GM18511 (cell line): ENCODE data around the gene CD59.
"Not testable (repeated sequence)": the region's sequence is repeated elsewhere in the genome, so short reads cannot be mapped to it uniquely, and the experiment has no call there.

ENCODE experiments used
- ATAC-seq: cut with Tn5 transposase; IDR thresholded peaks from one replicate; pipeline ENCODE4 v1.9.1; 2021; ENCODE audit warnings: mild to moderate bottlenecking, moderate library complexity; ENCODE audit not compliant: unreplicated experiment

Gene CD59

DNA sequence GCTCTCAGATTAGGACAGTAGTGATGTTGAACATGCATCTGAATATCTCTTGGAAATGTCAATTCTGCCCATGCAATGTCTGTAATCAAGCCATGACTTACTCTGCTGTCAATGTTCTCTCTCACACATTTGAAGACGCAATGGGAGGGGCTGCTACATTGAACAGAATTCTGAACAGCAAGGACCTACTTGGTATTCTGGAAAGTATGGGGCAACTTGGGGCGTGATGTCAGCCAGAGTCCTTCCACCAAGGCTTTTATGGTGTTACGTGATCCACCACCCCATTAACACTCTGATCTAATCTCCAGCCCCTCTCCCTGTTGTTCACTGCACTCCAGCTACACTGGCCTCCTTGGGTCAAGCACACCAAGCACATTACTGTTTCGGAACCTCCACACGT, 7.1 kb upstream of the CD59 start:
- no peak for ATAC-seq

DNA sequence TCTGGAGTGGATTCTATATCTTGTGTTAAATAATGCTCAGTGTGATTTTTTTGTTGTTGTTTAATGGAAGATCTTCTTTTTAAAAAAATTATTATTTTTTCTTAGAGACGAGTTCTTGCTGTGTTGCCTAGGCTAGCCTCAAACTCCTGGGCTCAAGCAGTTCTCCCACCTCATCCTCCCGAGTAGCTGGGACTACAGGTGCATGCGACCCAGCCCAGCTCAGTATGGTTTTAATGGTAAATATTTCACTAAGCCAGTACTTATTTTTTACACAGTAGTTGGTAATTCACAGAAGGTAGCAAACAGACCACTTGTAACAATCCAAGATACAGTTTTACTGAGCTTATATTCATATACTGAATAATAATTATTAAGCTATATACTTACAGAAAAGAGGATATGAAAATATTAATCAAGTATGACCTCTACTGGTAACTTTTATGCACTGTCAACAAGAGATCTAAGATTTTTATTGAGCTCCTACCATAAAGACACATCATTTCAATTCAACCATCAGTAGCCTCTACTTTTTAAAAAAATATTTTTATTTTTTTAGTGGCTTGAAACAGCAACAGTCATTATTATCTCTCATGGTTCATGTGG, 6.1 kb upstream of the CD59 start:
- no peak for ATAC-seq

DNA sequence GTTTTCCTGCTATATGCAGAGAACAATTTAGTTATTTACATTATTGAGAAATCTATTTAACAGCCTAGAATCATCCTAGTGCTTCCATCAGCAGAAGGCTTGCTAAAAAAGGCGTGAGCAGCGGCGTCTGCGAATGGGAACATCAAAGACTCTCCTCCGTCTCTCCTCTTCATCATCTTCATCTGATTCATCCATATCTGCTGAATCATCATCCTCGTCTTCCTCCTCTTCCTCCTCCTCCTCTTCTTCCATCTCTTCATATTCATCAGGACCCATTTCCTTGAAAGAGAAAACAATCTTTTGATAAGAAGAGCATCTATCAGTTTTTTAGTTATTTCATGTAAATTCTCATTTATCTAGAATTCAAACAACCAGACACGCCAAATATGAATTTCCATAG, 5.6 kb upstream of the CD59 start:
- ATAC-seq = no peak

DNA sequence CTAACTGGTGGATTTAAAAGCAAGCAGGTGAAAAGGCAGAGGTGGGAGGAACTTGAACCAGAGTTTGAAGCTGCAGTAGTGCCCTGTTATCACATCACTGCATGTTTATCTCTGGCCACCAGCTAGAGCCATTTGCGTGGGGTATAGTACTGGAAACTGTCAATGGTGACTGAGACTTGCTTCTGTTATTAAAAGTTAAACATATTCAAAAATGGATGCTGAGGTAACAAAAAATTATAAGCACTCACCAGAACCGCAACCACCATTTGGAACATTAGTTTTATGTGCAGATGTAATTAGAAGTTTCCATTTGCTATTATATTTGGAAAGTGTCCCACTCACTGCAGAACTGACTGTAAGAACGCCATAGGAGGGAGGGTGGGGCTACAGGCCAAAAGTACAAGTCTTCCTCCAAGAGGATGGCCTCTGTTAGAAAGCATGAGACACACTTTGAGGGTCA, 1.2 kb upstream of the CD59 start:
- ATAC-seq = no peak

DNA sequence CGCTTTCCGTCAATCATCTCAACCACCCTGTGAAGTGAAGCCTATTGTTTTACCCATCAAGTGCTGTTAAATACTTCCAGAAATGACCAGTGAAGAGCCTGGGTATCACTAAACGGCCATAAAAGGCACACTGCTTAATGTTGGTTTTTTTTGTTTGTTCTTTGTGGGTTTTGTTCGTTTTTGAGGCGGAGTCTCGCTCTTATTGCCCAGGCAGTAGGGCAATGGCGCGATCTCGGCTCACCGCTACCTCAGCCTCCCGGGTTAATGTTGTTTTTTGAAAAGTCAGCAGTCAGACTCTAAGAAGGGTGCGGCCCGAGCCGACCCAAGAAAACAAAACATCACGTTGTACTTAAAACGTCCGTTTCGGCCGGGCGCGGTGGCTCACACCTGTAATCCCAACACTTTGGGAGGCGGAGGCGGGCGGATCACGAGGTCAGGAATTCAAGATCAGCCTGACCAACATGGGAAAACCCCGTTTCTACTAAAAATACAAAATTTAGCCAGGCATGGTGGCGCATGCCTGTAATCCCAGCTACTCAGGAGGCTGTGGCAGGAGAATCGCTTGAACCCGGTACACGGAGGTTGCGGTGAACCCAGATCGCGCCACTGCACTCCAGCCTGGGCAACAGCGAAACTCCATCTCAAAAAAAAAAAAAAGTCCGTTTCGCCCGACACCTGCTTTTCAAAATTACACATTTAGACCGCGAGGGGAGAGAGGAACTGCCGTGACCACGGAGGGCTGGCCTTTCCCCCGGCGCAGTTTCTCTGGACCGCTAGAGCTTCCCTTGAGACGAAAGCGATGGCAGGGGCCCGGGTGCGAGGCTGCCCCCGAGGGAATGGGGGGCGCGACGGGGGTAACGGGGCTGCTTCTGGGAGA, 714 bp downstream of the CD59 start:
- ATAC-seq = peak; percentile 64

DNA sequence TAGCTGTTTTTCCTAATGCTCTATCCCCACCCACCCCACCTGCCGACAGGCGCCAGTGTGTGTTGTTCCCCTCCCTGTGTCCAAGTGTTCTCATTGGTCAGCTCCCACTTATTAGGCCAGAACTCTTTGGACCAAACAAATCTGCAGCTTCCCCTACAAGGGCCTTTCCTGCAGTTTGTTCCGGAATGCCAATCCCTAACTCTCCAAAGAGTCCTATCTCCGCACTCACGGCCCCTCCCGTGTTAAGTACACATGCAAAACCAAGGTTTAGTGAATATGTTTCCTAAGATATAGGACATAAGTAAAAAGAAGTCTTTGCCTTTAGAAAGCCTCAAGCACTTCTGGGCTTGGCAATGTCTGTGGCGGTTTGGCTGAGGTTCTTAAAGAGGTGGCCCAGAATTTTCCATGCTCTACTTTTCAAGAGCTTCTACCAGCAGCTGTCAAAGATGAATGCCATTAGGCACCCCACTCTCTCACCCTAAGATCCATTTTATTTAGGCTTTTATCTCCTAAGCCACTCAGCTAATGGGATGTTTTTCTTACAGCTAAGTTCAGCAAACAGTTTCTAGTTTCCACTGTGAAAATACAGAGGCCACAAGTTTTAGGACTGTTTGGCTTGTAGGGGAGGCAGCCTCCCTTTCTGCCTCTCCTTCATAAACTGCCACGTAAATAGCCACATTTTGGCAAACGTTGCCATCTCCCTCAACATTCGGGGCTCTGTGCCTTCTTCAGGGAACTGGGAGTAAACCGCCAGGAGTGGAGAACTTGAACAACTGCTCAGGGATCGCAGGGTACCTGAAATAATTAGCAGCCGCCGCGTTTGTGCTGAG, 1.6 kb downstream of the CD59 start:
- ATAC-seq = no peak

DNA sequence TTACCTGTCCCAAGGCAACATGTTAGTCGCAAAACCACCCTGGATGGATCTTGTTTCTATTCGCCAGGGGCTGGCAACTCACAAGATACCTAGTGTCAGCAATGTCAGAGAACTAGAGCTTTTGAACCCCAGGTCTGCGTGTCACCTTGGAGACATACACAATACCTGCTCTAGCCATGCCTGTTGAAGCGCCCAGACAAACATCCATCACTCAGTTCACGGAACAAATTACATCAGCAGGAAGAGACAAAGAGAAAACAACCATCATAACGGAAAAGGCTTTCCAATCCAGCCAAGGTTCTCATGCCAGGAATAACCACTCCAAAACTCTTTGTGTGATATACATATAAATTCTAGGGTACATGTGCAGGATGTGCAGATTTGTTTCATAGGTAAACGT, 2.2 kb downstream of the CD59 start:
- no peak for ATAC-seq

DNA sequence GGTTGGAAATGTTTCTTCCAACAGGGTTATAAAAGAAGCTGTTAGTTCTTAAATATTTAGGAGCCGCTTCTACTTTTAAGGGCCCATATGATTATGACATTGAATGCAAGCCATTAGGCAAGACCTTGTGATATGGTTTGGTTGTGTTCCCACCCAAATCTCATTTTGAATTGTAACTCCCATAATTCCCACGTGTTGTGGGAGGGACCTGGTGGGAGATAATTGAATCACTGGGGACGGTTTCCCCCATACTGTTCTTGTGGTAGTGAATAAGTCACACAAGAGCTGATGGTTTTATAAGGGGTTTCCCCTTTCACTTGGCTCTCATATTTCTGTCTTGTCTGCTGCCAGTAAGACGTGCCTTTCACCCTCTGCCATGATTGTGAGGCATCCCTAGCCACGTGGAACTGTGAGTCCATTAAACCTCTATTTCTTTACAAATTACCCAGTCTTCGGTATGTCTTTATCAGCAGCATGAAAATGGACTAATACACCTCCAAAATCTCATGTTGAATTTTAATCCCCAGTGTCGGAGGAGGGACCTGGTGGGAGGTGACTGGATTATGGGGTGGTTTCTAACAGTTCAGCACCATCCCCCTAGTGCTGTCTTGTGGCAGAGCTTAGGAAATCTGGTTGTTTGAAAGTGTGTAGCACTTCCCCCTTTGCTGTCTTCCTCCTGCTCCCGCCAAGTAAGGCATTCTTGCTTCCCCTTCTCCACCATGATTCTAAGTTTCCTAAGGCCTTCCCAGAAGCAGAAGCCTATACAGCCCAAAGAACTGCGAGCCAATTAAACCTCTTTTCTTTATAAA, 4.3 kb downstream of the CD59 start:
- ATAC-seq = no peak

DNA sequence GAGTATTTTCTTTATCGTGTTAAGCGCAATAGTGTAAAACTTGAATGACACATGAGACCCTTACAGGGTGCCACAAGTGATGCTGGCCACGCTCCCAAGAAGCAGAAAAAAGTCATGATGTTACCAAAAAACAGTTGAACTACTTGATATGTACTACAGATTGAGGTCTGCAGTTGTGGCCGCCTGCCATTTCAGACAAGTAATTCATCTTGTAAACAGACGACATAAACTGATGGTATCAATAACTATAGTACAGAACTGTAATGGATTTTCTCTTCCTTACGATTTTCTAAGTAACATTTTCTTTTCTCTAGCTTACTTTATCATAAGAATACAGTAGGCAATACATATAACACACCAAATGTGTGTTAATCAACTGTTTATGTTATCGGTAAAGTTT, 5.5 kb downstream of the CD59 start:
- ATAC-seq = no peak

DNA sequence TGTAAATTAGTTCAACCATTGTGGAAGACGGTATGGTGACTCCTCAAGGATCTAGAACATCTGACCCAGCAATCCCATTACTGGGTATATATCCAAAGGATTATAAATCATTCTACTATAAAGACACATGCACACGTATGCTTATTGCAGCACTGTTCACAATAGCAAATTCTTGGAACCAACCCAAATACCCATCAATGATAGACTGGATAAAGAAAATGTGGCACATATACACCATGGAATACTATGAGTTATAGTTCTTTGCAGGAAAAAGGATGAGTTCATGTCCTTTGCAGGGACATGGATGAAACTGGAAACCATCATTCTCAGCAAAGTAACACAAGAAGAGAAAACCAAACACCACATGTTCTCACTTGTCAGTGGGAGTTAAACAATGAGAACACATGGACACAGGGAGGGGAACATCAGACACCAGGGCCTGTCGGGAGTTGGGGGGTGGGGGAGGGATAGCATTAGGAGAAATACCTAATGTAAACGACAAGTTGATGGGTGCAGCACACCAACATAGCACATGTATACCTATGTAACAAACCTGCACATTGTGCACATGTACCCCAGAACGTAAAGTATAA, 7.1 kb downstream of the CD59 start:
- ATAC-seq = not testable (repeated sequence)

DNA sequence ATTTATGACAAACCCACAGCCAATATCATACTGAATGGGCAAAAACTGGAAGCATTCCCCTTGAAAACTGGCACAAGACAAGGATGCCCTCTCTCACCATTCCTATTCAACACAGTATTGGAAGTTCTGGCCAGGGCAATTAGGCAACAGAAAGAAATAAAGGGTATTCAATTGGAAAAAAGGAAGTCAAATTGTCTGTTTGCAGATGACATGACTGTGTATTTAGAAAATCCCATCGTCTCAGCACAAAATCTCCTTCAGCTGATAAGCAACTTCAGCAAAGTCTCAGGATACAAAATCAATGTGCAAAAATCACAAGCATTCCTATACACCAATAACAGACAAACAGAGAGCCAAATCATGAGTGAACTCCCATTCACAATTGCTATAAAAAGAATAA, 8.7 kb downstream of the CD59 start:
- not testable (repeated sequence) for ATAC-seq

DNA sequence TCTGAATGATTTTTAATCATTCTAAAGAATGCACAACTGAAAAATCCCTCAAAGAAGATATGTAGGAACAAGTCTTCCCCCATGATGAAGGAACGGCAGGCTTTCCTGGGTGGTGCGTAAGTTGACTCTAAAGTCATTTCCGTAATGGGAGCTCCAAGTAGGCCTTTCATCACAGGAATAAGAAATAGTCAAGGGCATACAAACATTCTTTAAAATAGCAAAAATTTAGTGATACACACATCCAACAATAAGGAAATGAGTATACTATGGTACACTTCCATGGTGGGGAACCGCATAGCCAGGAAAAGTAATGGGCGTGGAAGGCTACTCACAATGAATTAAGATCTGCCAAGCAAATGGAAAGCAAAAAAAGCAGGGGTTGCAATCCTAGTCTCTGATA, 10.7 kb downstream of the CD59 start:
- no peak for ATAC-seq

DNA sequence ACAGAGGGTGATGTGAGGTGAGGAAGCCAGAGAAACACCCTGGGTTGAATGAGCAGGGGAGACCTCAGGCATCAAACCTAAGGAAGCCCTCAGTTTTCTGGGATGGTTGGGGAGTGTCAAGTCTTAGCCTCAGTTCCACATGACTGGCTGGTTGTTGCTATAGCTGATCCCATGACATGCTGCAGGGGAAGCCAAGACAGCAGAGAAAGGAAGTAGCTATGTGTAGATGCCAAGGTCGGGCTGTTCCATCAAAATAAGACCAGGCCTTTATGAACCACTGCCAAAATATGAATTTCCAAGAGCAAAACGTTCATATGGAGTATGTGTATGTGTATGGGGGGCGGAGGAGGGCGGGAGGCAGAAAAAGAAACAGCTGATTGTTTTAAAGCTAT, 11.6 kb downstream of the CD59 start:
- ATAC-seq = no peak

DNA sequence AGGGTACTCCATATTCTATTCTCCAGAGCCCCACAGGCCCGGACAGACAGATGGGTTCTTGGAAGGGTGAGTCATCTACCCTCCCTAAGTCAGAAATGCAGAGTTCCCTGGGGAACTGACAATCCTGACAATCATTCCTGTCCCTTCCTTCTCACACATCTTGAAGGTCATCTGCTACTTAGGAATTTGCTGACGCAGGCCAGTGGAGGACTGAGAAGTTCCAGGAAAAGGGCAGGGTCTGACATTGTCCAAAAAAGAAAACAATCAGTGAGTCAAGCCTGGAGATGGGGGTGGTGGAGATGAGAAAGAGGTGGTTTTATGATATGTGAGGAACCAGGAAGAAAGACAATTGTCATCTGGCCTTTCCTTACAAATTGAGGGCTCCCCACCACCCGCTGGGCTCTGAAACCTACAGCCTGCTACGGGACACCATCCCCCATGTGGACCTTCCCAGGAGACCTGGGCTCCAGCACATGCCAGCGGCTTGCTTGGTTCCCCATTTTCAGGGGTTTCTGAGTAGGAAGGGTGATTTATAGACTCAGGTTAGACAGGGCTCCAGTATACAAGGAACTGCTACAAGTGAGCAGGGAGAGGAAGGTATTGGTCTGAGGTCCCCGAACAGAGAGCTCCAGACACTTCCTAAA, 12.9 kb downstream of the CD59 start:
- peak; percentile 31 for ATAC-seq

DNA sequence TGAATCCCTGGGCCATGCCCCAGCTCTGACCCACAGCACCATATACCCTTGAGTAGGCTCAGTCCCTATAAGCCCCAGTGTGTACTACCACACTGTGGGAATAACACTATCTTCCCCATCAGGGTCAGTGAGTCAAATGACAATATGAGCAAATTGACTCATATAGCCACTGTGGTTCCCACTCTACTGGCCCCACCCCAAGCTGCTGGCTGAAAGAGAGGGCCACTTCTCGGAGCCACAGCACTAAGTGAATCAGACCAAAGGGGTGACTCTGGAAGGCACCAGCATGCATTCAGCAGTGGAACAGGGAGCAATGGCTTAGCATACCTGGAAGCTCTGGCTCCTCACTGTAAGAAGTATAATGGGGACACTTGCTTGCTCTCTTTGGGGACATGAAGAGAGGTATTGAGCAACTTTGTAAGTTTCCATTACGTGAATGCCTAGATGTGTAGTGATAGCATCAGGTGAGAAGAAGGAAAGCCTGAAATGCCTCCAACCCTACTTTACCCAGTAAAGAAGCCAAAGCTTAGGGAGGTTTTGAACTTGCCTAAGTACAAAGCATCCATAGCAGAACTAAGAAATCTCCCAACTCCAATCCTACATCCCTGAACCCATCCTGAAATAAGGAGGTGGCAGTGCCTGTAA, 13.5 kb downstream of the CD59 start:
- ATAC-seq = peak; percentile 88

DNA sequence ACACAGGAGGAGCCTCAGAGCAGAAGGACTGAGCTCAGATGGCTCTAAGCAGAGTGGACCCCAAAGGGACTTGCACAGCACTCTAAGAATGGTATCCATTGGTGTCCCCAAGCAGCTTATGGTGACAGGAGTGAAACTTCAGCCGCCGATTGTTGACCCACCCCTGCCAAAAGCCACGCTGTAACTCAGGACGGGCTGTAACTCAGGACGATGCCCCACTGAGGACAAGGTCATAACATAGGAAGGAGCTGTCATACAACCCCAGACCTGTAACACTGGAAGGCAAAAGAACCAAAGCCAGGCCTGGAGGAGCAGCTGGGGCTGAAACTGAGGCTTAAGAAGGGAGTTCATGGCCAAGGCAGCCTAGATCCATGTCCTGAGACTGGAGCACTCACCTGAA, 14.2 kb downstream of the CD59 start:
- no peak for ATAC-seq

DNA sequence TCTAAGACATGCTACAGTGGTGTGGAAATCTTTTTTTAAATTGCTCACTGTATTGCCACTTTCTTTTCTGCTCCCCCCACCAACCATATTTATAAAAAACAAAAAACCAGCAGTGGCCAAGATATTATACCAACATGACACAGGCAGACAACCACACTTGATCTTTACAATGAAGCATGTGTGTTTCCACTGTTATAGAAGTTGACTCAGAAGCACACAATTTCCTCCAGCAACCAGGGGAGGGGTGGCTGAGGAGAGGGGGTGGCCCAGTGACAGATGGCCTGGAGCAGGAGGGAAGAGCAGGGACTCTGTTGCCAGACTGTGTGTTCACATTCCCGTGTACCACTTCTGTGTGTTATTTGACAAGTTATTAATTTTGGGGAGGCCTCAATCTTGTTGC, 14.8 kb downstream of the CD59 start:
- no peak for ATAC-seq

DNA sequence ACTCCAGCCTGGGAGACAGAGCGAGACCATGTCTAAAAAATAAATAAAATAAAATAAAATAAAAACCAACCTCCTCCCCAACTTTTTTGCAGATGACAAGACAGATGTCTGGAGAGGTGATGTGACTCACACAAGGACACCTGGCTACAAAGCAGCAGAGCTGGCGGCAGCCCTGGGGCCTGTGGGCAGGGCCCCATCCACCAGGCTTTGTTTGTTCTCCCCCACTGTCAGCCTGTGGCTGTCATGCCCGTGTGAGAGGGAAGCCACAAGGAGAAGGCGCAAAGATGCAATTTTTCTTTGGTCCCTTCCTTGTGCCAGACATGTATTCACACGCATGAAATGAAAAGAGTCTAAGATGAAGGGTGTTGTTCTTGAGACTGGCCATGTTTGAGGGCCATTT, 16.6 kb downstream of the CD59 start:
- ATAC-seq = no peak

DNA sequence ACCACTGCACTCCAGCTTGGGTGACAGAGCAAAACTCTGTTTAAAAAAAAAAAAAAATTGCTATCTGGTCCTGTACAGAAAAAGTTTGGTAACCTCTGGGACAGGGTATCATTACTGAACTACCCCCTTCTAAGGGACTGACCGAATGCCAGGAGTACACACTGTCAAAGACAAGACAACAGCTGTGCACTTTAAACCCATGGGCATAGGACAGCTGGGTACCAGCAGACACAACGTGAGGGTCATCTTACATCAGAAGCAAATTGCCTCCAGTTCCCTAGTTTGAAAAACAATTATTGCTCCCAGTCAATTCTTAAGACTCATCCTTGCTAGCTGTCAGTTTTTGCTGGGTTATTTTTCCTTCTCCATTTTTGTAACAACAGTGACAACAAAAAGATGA, 17.8 kb downstream of the CD59 start:
- ATAC-seq = no peak
